ENCODE results near the gene EPM2A. TPM values are rescaled to one million over a fixed set of nuclear protein-coding genes. Genes with fewer than 3 reads are reported as not detected.
"Not testable (repeated sequence)": the region's sequence is repeated elsewhere in the genome, so short reads cannot be mapped to it uniquely, and the experiment has no call there.

EPM2A gene
- total RNA-seq, 4 donors from 2014 or later = 6.5 to 12.9 (median 10.4) TPM

- no peaks in the 10 kb centered on the region for H3K36me3 ChIP-seq
- no peak for DNase-seq (ENCODE audit: low spot score in 2 of 2)
- H3K4me1 ChIP-seq = peaks cover 4% of the 10 kb centered on the region
- H3K27me3 ChIP-seq = no peaks in the 10 kb centered on the region
- WGBS = 41% methylated on average over 1 of the region's 1 CpG
- H3K9me3 ChIP-seq = no peaks in the 10 kb centered on the region
- no peak overlapping the region for H3K27ac ChIP-seq
- no peak overlapping the region for H3K4me3 ChIP-seq
- no peak for TF ChIP-seq CTCF (IDR thresholded peaks at IDR 0.05)
- TF ChIP-seq POLR2A (IDR thresholded peaks at IDR 0.05) = no peak
- TF ChIP-seq EP300 (IDR thresholded peaks at IDR 0.05) = no peak
- no peak for TF ChIP-seq POLR2AphosphoS5 (IDR thresholded peaks at IDR 0.05)
These were observed 14.3 kb upstream of the EPM2A start for GRCh38 chr6:145749632-145750031.

DNA sequence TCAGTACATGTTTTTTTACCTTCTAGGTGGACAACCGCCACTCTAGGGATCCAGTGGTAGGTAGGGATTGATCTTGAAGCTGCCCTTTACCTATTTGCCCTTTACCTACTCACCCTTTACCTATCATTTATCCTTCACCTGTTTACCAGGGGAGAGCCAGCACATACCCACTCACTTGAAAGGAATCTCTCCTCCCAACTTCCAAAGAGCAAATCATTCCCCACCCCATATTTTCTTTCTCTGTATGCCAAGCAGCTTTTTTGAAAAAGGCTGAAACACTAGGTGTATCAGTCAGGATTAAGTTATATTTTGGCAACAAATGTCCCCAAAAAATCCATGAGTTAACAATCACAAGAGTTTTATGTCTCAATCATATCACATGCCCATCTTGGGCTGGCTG lies 10.5 kb upstream of the EPM2A start:
- no peaks in the 10 kb centered on the region for H3K27me3 ChIP-seq
- 100% methylated on average over 1 of the region's 1 CpG for WGBS
- no peaks in the 10 kb centered on the region for H3K9me3 ChIP-seq
- no peak for TF ChIP-seq CTCF (IDR thresholded peaks at IDR 0.05)
- H3K4me1 ChIP-seq = peaks cover 4% of the 10 kb centered on the region
- H3K4me3 ChIP-seq = no peak overlapping the region
- no peaks in the 10 kb centered on the region for H3K36me3 ChIP-seq
- H3K27ac ChIP-seq = no peak overlapping the region
- no peak for DNase-seq (ENCODE audit: low spot score in 2 of 2)

GRCh38 chr6:145744619-145745018 lies 9.3 kb upstream of the EPM2A start:
- H3K36me3 ChIP-seq = no peaks in the 10 kb centered on the region

GRCh38 chr6:145743332-145743731 lies 8.0 kb upstream of the EPM2A start:
- Histone ChIP-seq H3K27me3 (no peaks in the 10 kb centered on the region), H3K36me3 (no peaks in the 10 kb centered on the region)
- 94% methylated on average over 2 of the region's 2 CpGs for WGBS

More at GRCh38 chr6:145744619-145745018, 9.3 kb upstream of the EPM2A start:
- no peak overlapping the region for H3K27ac ChIP-seq
- 57% methylated on average over 2 of the region's 2 CpGs for WGBS
- DNase-seq (ENCODE audit: low spot score in 2 of 2) = no peak
- no peaks in the 10 kb centered on the region for H3K27me3 ChIP-seq
- peaks cover 2% of the 10 kb centered on the region for H3K4me1 ChIP-seq
- no peak overlapping the region for H3K4me3 ChIP-seq
- TF ChIP-seq CTCF (IDR thresholded peaks at IDR 0.05) = no peak
- no peak for TF ChIP-seq EP300 (IDR thresholded peaks at IDR 0.05)
- no peak for TF ChIP-seq POLR2AphosphoS5 (IDR thresholded peaks at IDR 0.05)
- TF ChIP-seq POLR2A (IDR thresholded peaks at IDR 0.05) = no peak
- no peaks in the 10 kb centered on the region for H3K9me3 ChIP-seq

DNA sequence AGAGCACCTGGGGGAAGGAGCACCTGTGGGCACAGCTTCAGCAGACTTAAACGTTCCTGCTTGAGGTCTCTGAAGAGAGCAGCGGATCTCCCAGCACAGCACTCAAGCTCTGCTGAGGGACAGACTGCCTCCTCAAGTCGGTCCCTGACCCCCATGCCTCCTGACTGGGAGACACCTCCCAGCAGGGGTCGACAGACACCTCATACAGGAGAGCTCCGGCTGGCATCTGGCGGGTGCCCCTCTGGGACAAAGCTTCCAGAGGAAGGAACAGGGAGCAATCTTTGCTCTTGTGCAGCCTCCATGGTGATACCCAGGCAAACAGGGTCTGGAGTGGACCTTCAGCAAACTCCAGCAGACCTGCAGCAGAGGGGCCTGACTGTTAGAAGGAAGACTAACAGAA lies 7.2 kb upstream of the EPM2A start:
- H3K27me3 ChIP-seq; H3K36me3 ChIP-seq; H3K4me1 ChIP-seq; DNase-seq (ENCODE audit: low spot score in 2 of 2); H3K9me3 ChIP-seq; H3K4me3 ChIP-seq; H3K27ac ChIP-seq: not testable (repeated sequence)
- 96% methylated on average over 3 of the region's 6 CpGs for WGBS

More at GRCh38 chr6:145743332-145743731, 8.0 kb upstream of the EPM2A start:
- no peak overlapping the region for H3K4me3 ChIP-seq
- DNase-seq (ENCODE audit: low spot score in 2 of 2) = no peak
- H3K27ac ChIP-seq = no peak overlapping the region
- no peaks in the 10 kb centered on the region for H3K4me1 ChIP-seq
- TF ChIP-seq POLR2AphosphoS5 (IDR thresholded peaks at IDR 0.05) (no peak), CTCF (IDR thresholded peaks at IDR 0.05) (no peak), POLR2A (IDR thresholded peaks at IDR 0.05) (no peak)
- H3K9me3 ChIP-seq = no peaks in the 10 kb centered on the region

- not testable (repeated sequence) for H3K4me1 ChIP-seq; DNase-seq (ENCODE audit: low spot score in 2 of 2)
- 92% methylated on average over 5 of the region's 5 CpGs for WGBS
These were observed 4.4 kb upstream of the EPM2A start for GRCh38 chr6:145739685-145740084.

More at GRCh38 chr6:145739685-145740084, 4.4 kb upstream of the EPM2A start:
- H3K27me3 ChIP-seq, H3K27ac ChIP-seq, H3K4me3 ChIP-seq, H3K9me3 ChIP-seq, H3K36me3 ChIP-seq: not testable (repeated sequence)
